Mesothelial cell of epicardium (in vitro differentiated cells): Measurements from ENCODE around the gene KRR1. TPM values are rescaled to one million over a fixed set of nuclear protein-coding genes. Genes with fewer than 3 reads are reported as not detected.

ENCODE experiments used
- DNase-seq, 2 experiments: peaks; one replicate each; pipeline ENCODE4 v3.0.0; 2021; ENCODE audit warnings: low spot score in 2 of 2; ENCODE audit not compliant: unreplicated experiment in 2 of 2
- H3K27ac Mint-ChIP-seq: 2 replicates; pipeline ENCODE4 v1.8.0; 2021; ENCODE audit warnings: mixed read lengths
- H3K27me3 Mint-ChIP-seq: 2 replicates; pipeline ENCODE4 v1.8.0; 2021; ENCODE audit warnings: low read depth, mixed read lengths
- H3K36me3 Mint-ChIP-seq: 2 replicates; pipeline ENCODE4 v1.8.0; 2021; ENCODE audit warnings: mixed read lengths
- H3K4me1 Mint-ChIP-seq: 2 replicates; pipeline ENCODE4 v1.8.0; 2021; ENCODE audit warnings: mixed read lengths
- H3K4me3 Mint-ChIP-seq: 2 replicates; pipeline ENCODE4 v1.8.0; 2021; ENCODE audit warnings: mild to moderate bottlenecking, moderate library complexity, mixed read lengths
- H3K9me3 Mint-ChIP-seq: 2 replicates; pipeline ENCODE4 v1.8.0; 2021; ENCODE audit warnings: mixed read lengths
- total RNA-seq: library from RNA; stranded (reverse); gene quantifications from 3 replicates; pipeline ENCODE4 v1.2.1, GENCODE V29; 2021
- TF ChIP-seq, protein P1 (sequence below): fragments of 200-600 bp; sonication (generic); IDR thresholded peaks from one replicate; pipeline ENCODE4 v1.5.0; 2021; ENCODE audit warnings: antibody characterized with exemption; ENCODE audit not compliant: unreplicated experiment

KRR1 gene
- total RNA-seq, 1 donor from 2014 or later = 63.9 TPM

DNA sequence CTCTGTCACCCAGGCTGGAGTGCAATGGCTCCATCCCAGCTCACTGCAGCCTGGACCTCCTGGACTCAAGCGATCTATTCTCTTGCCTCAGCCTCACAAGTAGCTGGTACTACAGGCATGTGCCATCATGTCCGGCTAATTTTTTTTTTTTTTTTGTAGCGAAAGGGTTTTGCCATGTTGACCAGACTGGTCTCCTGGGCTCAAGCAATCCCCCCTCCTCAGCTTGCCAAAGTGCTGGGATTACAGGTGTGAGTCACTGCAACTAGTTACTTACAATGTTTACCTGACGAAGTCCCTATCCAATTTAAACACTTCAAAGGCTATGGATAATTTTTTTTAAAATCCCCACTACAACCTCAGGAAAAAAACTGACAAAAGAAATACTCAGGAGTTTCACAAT, 1.8 kb downstream of the KRR1 start:
- Mint-ChIP-seq H3K9me3 (no peaks in the 10 kb centered on the region), H3K4me1 (peaks cover 30% of the 10 kb centered on the region), H3K4me3 (peak overlapping the region; percentile 99), H3K27ac (peak overlapping the region; percentile 12), H3K36me3 (peaks cover 5% of the 10 kb centered on the region), H3K27me3 (no peaks in the 10 kb centered on the region)
- DNase-seq = no peak
- TF ChIP-seq, protein P1, sequence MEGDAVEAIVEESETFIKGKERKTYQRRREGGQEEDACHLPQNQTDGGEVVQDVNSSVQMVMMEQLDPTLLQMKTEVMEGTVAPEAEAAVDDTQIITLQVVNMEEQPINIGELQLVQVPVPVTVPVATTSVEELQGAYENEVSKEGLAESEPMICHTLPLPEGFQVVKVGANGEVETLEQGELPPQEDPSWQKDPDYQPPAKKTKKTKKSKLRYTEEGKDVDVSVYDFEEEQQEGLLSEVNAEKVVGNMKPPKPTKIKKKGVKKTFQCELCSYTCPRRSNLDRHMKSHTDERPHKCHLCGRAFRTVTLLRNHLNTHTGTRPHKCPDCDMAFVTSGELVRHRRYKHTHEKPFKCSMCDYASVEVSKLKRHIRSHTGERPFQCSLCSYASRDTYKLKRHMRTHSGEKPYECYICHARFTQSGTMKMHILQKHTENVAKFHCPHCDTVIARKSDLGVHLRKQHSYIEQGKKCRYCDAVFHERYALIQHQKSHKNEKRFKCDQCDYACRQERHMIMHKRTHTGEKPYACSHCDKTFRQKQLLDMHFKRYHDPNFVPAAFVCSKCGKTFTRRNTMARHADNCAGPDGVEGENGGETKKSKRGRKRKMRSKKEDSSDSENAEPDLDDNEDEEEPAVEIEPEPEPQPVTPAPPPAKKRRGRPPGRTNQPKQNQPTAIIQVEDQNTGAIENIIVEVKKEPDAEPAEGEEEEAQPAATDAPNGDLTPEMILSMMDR = no peak

DNA sequence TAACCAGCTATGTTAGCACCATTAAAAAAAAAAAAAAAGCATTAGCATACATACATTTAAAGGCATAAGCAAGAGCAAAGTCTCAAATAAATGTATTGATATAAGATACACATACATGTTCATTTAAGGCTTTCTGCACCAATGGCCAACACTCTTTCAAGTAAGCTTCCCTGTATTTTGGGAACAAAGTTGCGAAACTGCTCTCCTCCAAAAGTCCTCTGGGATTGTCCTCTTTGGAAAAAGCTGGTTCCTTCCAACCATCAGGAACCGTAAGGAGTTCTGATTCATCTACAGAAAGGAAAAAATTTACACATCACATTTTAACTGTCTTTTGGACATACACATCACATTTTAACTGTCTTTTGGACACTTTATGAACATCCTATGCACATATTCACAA, 3.2 kb downstream of the KRR1 start:
- no peak overlapping the region for H3K27ac Mint-ChIP-seq

DNA sequence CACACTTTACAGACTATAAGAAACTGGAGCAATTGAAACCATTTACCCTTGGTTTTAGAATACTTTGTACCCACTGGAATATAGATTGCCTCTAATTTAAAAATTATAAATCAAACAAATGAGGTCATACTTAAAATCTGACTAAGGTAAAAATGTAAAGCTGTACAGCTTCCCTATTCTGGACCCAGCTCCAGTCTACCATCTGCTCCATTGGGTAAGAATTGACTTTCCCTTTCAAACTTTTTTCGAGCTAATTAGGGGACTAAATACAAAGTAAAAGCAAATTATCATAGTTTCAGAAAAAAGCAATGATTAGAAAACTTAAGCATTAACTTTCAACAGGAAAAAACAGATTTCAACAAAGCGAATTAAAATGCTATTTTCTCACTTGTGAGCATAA, 4.3 kb downstream of the KRR1 start:
- Mint-ChIP-seq H3K27me3 (no peaks in the 10 kb centered on the region), H3K4me1 (peaks cover 29% of the 10 kb centered on the region), H3K9me3 (no peaks in the 10 kb centered on the region), H3K4me3 (no peak overlapping the region), H3K27ac (no peak overlapping the region), H3K36me3 (peaks cover 8% of the 10 kb centered on the region)
- TF ChIP-seq, protein P1 = no peak
- DNase-seq = no peak

More for the DNA sequence above, 3.2 kb downstream of the KRR1 start:
- H3K4me1 Mint-ChIP-seq = peaks cover 30% of the 10 kb centered on the region
- TF ChIP-seq, protein P1 = no peak
- DNase-seq = no peak
- no peaks in the 10 kb centered on the region for H3K27me3 Mint-ChIP-seq
- H3K36me3 Mint-ChIP-seq = peaks cover 8% of the 10 kb centered on the region
- H3K9me3 Mint-ChIP-seq = no peaks in the 10 kb centered on the region
- H3K4me3 Mint-ChIP-seq = no peak overlapping the region

DNA sequence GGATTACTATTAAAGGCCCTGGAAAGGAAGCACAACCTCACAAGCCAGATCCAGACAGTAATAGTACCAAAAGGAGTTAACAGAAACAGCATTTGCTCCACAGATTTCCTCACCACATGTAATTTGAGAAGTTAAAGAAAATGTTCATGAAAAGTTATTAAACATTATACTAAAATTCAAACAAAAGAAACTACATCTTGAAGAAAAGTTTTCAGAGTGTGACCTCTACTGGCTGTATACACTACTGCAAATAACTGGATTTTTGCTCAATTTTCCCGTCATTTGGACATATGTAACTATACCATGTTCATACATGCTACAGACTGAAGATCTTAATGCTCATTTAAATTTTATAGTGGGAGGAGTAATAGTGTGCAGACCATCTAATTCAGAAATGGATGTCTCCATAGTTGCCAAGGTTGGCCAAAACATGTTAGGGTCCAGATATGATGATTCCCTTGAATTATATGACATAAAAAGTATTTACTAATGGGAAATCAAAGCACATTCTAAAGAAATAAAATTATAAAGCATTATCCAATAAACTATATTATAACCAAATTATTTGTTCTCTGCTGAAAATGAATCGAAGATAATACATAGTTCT, 5.6 kb downstream of the KRR1 start:
- no peak for DNase-seq
- H3K36me3 Mint-ChIP-seq = peaks cover 12% of the 10 kb centered on the region
- no peaks in the 10 kb centered on the region for H3K27me3 Mint-ChIP-seq
- TF ChIP-seq, protein P1 = peak; percentile 69
- no peak overlapping the region for H3K27ac Mint-ChIP-seq
- H3K4me3 Mint-ChIP-seq = no peak overlapping the region
- H3K9me3 Mint-ChIP-seq = no peaks in the 10 kb centered on the region
- peaks cover 25% of the 10 kb centered on the region for H3K4me1 Mint-ChIP-seq

DNA sequence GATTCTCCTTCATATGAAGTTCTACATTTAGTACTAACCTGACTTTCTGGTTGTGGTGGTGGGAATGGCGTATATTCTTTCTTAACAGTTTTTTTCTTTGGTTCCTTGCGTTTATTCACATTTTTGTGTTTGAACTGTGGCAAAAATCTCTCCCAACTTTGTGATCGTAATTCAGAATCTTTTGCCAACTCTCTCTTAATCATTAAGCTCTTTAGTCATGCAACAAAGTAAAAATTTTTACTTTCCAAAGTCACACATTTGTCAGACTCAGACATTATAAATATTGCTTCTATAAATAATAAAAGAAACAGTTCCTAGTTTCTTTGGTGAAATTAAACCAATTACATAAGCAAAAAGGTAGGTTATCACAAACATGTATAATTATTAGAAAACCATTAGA, 7.5 kb downstream of the KRR1 start:
- Mint-ChIP-seq H3K27me3 (no peaks in the 10 kb centered on the region), H3K27ac (no peak overlapping the region), H3K4me1 (peaks cover 13% of the 10 kb centered on the region), H3K36me3 (peaks cover 17% of the 10 kb centered on the region), H3K4me3 (no peak overlapping the region), H3K9me3 (no peaks in the 10 kb centered on the region)
- no peak for DNase-seq
- TF ChIP-seq, protein P1 = no peak

DNA sequence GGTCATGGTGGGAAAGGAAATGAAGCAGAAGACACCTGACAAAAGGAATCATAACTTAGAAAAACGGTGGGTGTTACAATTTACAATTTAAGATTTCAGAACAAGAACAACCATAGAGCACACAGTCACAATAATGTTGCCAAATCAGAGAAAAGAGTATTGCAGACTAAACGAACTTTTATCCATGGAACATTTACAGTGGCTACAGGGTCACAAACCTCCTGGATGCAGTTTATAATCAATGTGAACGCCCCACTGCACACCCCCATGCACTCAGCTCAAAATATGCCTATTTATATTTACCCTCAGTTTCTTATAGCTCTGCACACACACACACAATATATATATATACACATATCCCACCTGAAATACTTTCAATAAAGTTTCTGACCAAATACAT, 8.0 kb downstream of the KRR1 start:
- no peak for DNase-seq
- Mint-ChIP-seq H3K36me3 (peaks cover 18% of the 10 kb centered on the region), H3K27ac (no peak overlapping the region), H3K4me1 (peaks cover 13% of the 10 kb centered on the region), H3K9me3 (no peaks in the 10 kb centered on the region), H3K4me3 (no peak overlapping the region), H3K27me3 (no peaks in the 10 kb centered on the region)
- TF ChIP-seq, protein P1 = no peak
